B cell (primary cell): ENCODE measurements around the gene CACNA1H. TPM values are rescaled to one million over a fixed set of nuclear protein-coding genes. Genes with fewer than 3 reads are reported as not detected.

ENCODE experiments used
- ATAC-seq: fragments of 200-7000 bp; cut with Tn5 transposase; one replicate; pipeline ENCODE4 v1.10.0; 2021; ENCODE audit warnings: low read depth, mild to moderate bottlenecking, moderate number of reproducible peaks, moderate library complexity
- CTCF ChIA-PET: fragments of 350-600 bp; sonication (Branson Sonifier 250); formaldehyde crosslinking; loops from one replicate; lab custom pipeline; 2021; ENCODE audit warnings: antibody characterized with exemption, inconsistent platforms; lab: Charles Lee
- POLR2A ChIA-PET: fragments of 350-600 bp; sonication (Branson Sonifier 250); formaldehyde crosslinking; loops from one replicate; lab custom pipeline; 2021; ENCODE audit warnings: antibody characterized with exemption; lab: Charles Lee
- DNase-seq: peaks from one replicate; pipeline ENCODE4 v3.0.0; 2013
- H2AFZ ChIP-seq: 2 replicates; pipeline ENCODE4 v1.6.1; 2012; ENCODE audit warnings: mild to moderate bottlenecking, low read depth, low read length; ENCODE audit not compliant: insufficient read depth, poor library complexity, severe bottlenecking
- H3K27ac ChIP-seq, 2 donors: 1 replicate in 1 of 2; 2 replicates in 1 of 2; pipeline ENCODE4 v1.5.1; 2012 to 2013; ENCODE audit warnings: low read length in 2 of 2, mild to moderate bottlenecking in 2 of 2, moderate library complexity in 1 of 2
- H3K27me3 ChIP-seq, 4 experiments: fragments of 200-600 bp in 1 of 4; sonication (generic) in 1 of 4; replicated peaks in 1 of 4; 1 replicate in 2 of 4; 2 replicates in 2 of 4; pipeline versions ENCODE4 v1.6.1 to v1.7.0; 2013 to 2016; ENCODE audit warnings: low read length in 3 of 4, mild to moderate bottlenecking in 2 of 4, mixed read lengths in 1 of 4, moderate library complexity in 1 of 4; ENCODE audit not compliant: insufficient read depth in 4 of 4, control insufficient read depth in 3 of 4; ENCODE audit errors: control extremely low read depth in 1 of 4
- H3K36me3 ChIP-seq, 2 experiments: replicated peaks in 1 of 2; 1 replicate in 1 of 2; 2 replicates in 1 of 2; pipeline versions ENCODE4 v1.6.1 to v1.7.1; 2013; ENCODE audit warnings: low read length in 1 of 2; ENCODE audit not compliant: insufficient read depth in 2 of 2, control insufficient read depth in 1 of 2; ENCODE audit errors: control extremely low read depth in 1 of 2, extremely low read depth in 1 of 2
- H3K4me1 ChIP-seq, 2 donors: fragments of 200-600 bp in 1 of 2; sonication (generic) in 1 of 2; 1 replicate in 1 of 2; 2 replicates in 1 of 2; pipeline versions ENCODE4 v1.5.1 to v1.6.1; 2013 to 2017; ENCODE audit warnings: low read length in 2 of 2; ENCODE audit not compliant: control insufficient read depth in 2 of 2, insufficient read depth in 2 of 2
- H3K4me2 ChIP-seq: replicated peaks from 2 replicates; pipeline ENCODE3; 2012; ENCODE audit warnings: mild to moderate bottlenecking, low read depth, low read length; ENCODE audit not compliant: poor library complexity, severe bottlenecking
- H3K4me3 ChIP-seq, 5 experiments: fragments of 200-600 bp in 1 of 5; sonication (generic) in 1 of 5; 1 replicate in 3 of 5; 2 replicates in 2 of 5; pipeline versions ENCODE4 v1.5.1 to v1.7.0; 2011 to 2016; ENCODE audit warnings: low read length in 4 of 5, mild to moderate bottlenecking in 4 of 5, low read depth in 2 of 5, control low read depth in 1 of 5, moderate library complexity in 1 of 5; ENCODE audit not compliant: insufficient read depth in 1 of 5; ENCODE audit errors: control extremely low read depth in 1 of 5, extremely low read depth in 1 of 5
- H3K79me2 ChIP-seq: fragments of 200-600 bp; sonication (generic); one replicate; pipeline ENCODE4 v1.6.0; 2016; ENCODE audit warnings: low read length; ENCODE audit not compliant: control insufficient read depth, insufficient read depth
- H3K9ac ChIP-seq: fragments of 200-600 bp; sonication (generic); 2 replicates; pipeline ENCODE4 v1.6.1; 2017; ENCODE audit warnings: mild to moderate bottlenecking, low read length, moderate library complexity
- H3K9me3 ChIP-seq, 3 donors: one replicate each; pipeline versions ENCODE4 v1.6.1 to v1.7.1; 2013; ENCODE audit warnings: low read length in 2 of 3; ENCODE audit not compliant: control insufficient read depth in 2 of 3, insufficient read depth in 1 of 3; ENCODE audit errors: control extremely low read depth in 1 of 3
- H4K20me1 ChIP-seq: 2 replicates; pipeline ENCODE4 v1.6.0; 2012; ENCODE audit warnings: mild to moderate bottlenecking, low read length; ENCODE audit not compliant: insufficient read depth, control insufficient read depth, poor library complexity, severe bottlenecking
- H3K27ac Mint-ChIP-seq: one replicate; pipeline ENCODE4 v1.8.0; 2021; ENCODE audit warnings: mixed read lengths
- H3K27me3 Mint-ChIP-seq: one replicate; pipeline ENCODE4 v1.8.0; 2021; ENCODE audit warnings: mixed read lengths
- H3K4me1 Mint-ChIP-seq: one replicate; pipeline ENCODE4 v1.8.0; 2021; ENCODE audit warnings: mixed read lengths
- H3K4me3 Mint-ChIP-seq: one replicate; pipeline ENCODE4 v1.8.0; 2021; ENCODE audit warnings: mixed read lengths
- H3K9me3 Mint-ChIP-seq: one replicate; pipeline ENCODE4 v1.8.0; 2022; ENCODE audit warnings: mixed read lengths; ENCODE audit not compliant: insufficient read depth
- EZH2 ChIP-seq: IDR thresholded peaks from 2 replicates; pipeline ENCODE4 v1.6.1; 2012; ENCODE audit warnings: borderline replicate concordance, low read depth, mild to moderate bottlenecking, moderate library complexity, low read length; ENCODE audit not compliant: insufficient read depth, poor library complexity, severe bottlenecking
- WGBS: methylation state at CpG from one replicate; pipeline ENCODE4 v1.1.5; 2013; ENCODE audit warnings: missing lambda C conversion rate; ENCODE audit not compliant: insufficient coverage; 5-methylcytosine and 5-hydroxymethylcytosine counted together
- intact Hi-C: fragments of 100-400 bp; cut with micrococcal nuclease; formaldehyde crosslinking; loops from one replicate; pipeline ENCODE4 v1.10.0; 2022
- polyA plus RNA-seq: library from polyadenylated mRNA; depleted of rRNA; stranded (reverse); fragments of >200 nt; gene quantifications from 2 replicates; pipeline ENCODE4 v1.2.3, GENCODE V29; 2012
- total RNA-seq, 2 donors: library from RNA; stranded (reverse); fragments of 120-200 nt in 1 of 2; gene quantifications; 1 replicate in 1 of 2; 2 replicates in 1 of 2; pipeline versions ENCODE4 v1.2.3 to v1.2.4, GENCODE V29; 2013 to 2022
- TF ChIP-seq, protein P1 (sequence below): fragments of 200-600 bp; IDR thresholded peaks from one replicate; pipeline ENCODE4 v1.8.0; 2022; ENCODE audit warnings: antibody characterized with exemption, mild to moderate bottlenecking

Gene CACNA1H
- total and polyA plus RNA-seq, 2 donors (not counting 1 experiment from before 2014, with no cell fraction given), result 0.05 to 0.10 TPM

- no peak overlapping the region for H3K4me3 Mint-ChIP-seq
- intact Hi-C loops, result no loop called here
- ATAC-seq, result no peak
- TF ChIP-seq EZH2, result no peak
- TF ChIP-seq, protein P1, sequence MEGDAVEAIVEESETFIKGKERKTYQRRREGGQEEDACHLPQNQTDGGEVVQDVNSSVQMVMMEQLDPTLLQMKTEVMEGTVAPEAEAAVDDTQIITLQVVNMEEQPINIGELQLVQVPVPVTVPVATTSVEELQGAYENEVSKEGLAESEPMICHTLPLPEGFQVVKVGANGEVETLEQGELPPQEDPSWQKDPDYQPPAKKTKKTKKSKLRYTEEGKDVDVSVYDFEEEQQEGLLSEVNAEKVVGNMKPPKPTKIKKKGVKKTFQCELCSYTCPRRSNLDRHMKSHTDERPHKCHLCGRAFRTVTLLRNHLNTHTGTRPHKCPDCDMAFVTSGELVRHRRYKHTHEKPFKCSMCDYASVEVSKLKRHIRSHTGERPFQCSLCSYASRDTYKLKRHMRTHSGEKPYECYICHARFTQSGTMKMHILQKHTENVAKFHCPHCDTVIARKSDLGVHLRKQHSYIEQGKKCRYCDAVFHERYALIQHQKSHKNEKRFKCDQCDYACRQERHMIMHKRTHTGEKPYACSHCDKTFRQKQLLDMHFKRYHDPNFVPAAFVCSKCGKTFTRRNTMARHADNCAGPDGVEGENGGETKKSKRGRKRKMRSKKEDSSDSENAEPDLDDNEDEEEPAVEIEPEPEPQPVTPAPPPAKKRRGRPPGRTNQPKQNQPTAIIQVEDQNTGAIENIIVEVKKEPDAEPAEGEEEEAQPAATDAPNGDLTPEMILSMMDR, result no peak
- H3K27me3 Mint-ChIP-seq, result no peaks in the 10 kb centered on the region
- Histone ChIP-seq H3K79me2 (no peaks in the 10 kb centered on the region), H2AFZ (no peak overlapping the region), H3K4me2 (no peak overlapping the region), H3K4me3 (no peak overlapping the region), H3K27ac (no peak overlapping the region), H4K20me1 (no peaks in the 10 kb centered on the region), H3K9ac (no peak overlapping the region), H3K4me1 (no peaks in the 10 kb centered on the region), H3K36me3 (no peaks in the 10 kb centered on the region), H3K27me3 (no peaks in the 10 kb centered on the region), H3K9me3 (no peaks in the 10 kb centered on the region)
- H3K9me3 Mint-ChIP-seq, result no peaks in the 10 kb centered on the region
- 95% methylated on average over 43 of the region's 43 CpGs for WGBS
- H3K27ac Mint-ChIP-seq, result no peak overlapping the region
- no peaks in the 10 kb centered on the region for H3K4me1 Mint-ChIP-seq
- POLR2A ChIA-PET, result no interaction called here
- DNase-seq, result no peak
- CTCF ChIA-PET, result no interaction called here
These were observed 56.2 kb downstream of the CACNA1H start for GRCh38 chr16:1209081-1209480.

- DNase-seq, result no peak
- no peaks in the 10 kb centered on the region for H3K36me3 ChIP-seq
- H3K4me2 ChIP-seq, result no peak overlapping the region
- Mint-ChIP-seq H3K4me1 (no peaks in the 10 kb centered on the region), H3K27ac (no peak overlapping the region), H3K27me3 (no peaks in the 10 kb centered on the region), H3K9me3 (no peaks in the 10 kb centered on the region), H3K4me3 (no peak overlapping the region)
- no peak overlapping the region for H3K27ac ChIP-seq
- intact Hi-C loops, result no loop called here
- ChIA-PET CTCF (no interaction called here), POLR2A (no interaction called here)
- no peak overlapping the region for H3K9ac ChIP-seq
- no peak overlapping the region for H2AFZ ChIP-seq
- H3K9me3 ChIP-seq, result no peaks in the 10 kb centered on the region
- no peaks in the 10 kb centered on the region for H4K20me1 ChIP-seq
- no peaks in the 10 kb centered on the region for H3K27me3 ChIP-seq
- H3K4me1 ChIP-seq, result no peaks in the 10 kb centered on the region
- no peak for ATAC-seq
- WGBS, result 86% methylated on average over 15 of the region's 23 CpGs
- no peaks in the 10 kb centered on the region for H3K79me2 ChIP-seq
- TF ChIP-seq, protein P1, result no peak
- TF ChIP-seq EZH2, result no peak
- H3K4me3 ChIP-seq, result no peak overlapping the region
These were observed 57.6 kb downstream of the CACNA1H start for GRCh38 chr16:1210461-1210860.
